ENCODE results near the gene NXPH1. TPM values are rescaled to one million over a fixed set of nuclear protein-coding genes. Genes with fewer than 3 reads are reported as not detected.

The NXPH1 gene
- total and polyA plus RNA-seq, 5 donors = not detected

DNA sequence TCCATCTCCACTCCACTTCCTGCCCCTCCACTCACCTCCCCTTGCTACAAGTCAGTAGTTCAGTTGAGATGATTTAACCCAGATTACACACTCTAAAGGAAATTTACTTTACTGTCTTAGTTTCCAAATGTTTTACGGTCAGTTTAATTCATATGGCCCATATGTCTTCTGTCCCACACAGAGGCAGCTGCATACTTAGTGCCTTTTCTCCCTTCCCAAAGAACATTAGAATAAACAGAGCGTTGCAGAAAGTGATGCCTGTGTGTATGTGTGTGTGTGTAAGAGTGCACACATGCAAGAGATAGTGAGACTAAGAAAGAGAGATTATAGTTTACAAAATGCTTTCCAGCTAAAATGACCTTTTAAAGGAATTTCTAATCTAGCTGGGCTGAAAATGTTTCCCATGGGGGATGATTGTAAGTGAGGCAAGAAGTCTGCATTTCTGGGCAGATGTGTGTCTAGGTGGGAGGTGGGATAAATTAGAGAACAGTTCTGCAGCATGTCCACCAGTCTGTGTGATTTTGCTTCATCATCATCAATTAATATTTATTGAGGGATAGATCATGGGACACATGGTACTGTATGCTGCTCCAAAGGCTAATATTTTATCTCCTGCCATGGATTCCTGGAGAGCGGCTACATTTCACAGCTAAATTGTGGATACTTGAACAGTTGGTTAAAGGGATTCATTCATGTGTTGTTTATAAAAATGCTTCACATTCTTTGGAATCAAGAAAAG, 81.5 kb downstream of the NXPH1 start:
- no peaks in the 10 kb centered on the region for H3K27me3 ChIP-seq (ENCODE audit: control insufficient read depth, insufficient read depth)
- ATAC-seq (no peak), DNase-seq (no peak)
- H3K27ac ChIP-seq (ENCODE audit: low read length) = no peak overlapping the region
- intact Hi-C loops (cut with DNase I) = no loop called here
- 29% methylated on average over 3 of the region's 3 CpGs for WGBS
- H3K4me3 ChIP-seq (ENCODE audit: low read length) = no peak overlapping the region
- no peaks in the 10 kb centered on the region for H3K9me3 ChIP-seq (ENCODE audit: control insufficient read depth, low read length)
- H3K4me1 ChIP-seq (ENCODE audit: control insufficient read depth, insufficient read depth, low read length) = no peaks in the 10 kb centered on the region

DNA sequence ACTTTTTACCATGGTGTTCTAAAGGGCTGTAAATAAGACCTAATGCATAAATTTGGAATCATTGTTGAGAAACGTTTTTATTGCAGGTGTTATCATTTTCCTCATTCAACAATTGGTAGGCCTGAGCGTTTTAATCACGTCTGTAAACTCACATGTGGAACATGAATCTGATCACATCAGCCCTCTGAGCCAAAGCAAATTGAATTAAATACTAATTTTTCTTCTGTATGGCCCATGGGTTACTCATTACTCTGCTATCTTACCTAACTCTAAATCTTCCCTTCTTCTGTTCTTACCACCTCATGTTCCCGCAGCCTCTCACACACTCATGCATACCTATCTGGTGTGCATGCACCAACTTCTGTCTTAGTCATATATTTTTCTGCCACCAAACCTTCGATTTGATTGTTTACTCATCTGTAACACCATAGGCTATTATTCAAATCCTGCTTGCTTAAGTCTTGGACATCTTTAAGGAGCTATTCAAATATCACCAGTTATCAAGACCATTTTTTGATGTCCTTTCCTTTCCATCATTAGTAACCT, 82.3 kb downstream of the NXPH1 start:
- intact Hi-C loops (cut with DNase I) = no loop called here
- WGBS = 66% methylated on average over 5 of the region's 5 CpGs
- Histone ChIP-seq H3K9me3 (ENCODE audit: control insufficient read depth, low read length) (no peaks in the 10 kb centered on the region), H3K27ac (ENCODE audit: low read length) (no peak overlapping the region), H3K27me3 (ENCODE audit: control insufficient read depth, insufficient read depth) (no peaks in the 10 kb centered on the region), H3K4me1 (ENCODE audit: control insufficient read depth, insufficient read depth, low read length) (no peaks in the 10 kb centered on the region), H3K4me3 (ENCODE audit: low read length) (no peak overlapping the region)
- no peak for DNase-seq
- ATAC-seq = no peak

DNA sequence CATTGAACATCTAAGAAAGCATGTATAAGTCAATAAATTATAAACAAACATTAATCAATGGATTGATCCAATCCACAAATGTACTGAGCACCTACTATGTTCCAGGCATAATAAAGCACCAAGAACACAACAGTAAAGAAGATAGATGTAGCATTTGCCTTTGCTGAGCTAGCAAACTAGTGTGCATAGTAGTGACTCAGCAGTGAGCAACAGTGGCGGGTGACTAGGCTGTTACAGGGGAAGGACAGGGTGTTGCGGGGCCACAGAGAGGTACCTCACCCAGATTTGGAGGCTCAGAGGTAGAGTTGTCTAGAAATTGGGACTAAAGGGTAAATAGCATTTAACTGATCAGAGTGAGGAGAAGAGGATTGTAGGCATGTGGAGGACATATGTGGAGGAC, 83.6 kb downstream of the NXPH1 start:
- intact Hi-C loops (cut with DNase I) = no loop called here
- ATAC-seq (no peak), DNase-seq (no peak)
- H3K27me3 ChIP-seq (ENCODE audit: control insufficient read depth, insufficient read depth) = no peaks in the 10 kb centered on the region
- H3K9me3 ChIP-seq (ENCODE audit: control insufficient read depth, low read length) = no peaks in the 10 kb centered on the region
- 92% methylated on average over 2 of the region's 2 CpGs for WGBS
- no peak overlapping the region for H3K27ac ChIP-seq (ENCODE audit: low read length)
- H3K4me1 ChIP-seq (ENCODE audit: control insufficient read depth, insufficient read depth, low read length) = no peaks in the 10 kb centered on the region
- H3K4me3 ChIP-seq (ENCODE audit: low read length) = no peak overlapping the region

DNA sequence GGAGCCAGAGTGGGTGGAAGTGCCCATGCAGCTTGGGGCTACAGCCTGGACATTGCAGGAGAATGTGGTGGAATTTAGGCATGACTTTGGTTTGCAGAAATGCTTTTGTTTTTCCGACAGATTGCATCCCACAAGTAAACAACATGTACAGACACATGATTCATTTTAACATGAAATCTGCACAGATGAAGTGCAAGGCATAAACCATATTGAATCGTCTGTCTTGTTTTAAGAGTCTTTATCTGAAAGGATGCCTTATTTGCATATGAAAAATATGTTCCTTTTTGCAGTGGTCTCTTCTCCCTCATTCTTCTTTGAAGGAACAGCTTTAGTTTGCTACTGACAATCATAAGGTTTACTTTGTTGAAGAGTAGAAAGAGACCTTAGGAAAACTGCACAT, 94.9 kb downstream of the NXPH1 start:
- intact Hi-C loops (cut with DNase I) = no loop called here
- ATAC-seq = no peak
- H3K9me3 ChIP-seq (ENCODE audit: control insufficient read depth, low read length) = no peaks in the 10 kb centered on the region
- WGBS = 68% methylated on average over 2 of the region's 2 CpGs
- H3K4me1 ChIP-seq (ENCODE audit: control insufficient read depth, insufficient read depth, low read length) = no peaks in the 10 kb centered on the region
- no peaks in the 10 kb centered on the region for H3K27me3 ChIP-seq (ENCODE audit: control insufficient read depth, insufficient read depth)
- DNase-seq = no peak
- H3K4me3 ChIP-seq (ENCODE audit: low read length) = no peak overlapping the region
- no peak overlapping the region for H3K27ac ChIP-seq (ENCODE audit: low read length)

DNA sequence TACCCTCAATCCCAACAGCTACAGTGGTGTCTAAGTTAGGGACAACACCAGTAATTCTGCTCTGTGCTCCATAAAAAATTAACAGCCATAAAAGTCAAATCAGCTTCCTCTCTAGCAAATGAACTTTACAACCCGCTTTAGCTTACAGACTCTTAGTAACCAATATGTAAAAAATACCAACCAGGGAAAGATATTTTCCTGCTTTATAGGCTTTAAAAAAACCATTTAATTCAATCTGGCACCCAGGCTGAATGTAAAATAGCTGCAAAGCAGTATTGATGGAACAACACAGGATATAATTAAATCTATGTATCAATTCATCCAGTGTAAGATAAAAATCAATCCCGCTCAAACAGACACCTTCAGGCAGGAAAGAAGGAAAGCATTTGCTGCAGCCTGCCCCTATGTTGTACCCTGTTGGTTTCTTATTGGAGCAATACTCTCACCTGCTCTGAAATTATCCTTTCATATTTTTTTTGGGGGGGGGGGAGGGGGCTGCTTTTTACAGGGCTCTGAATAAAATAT, 98.6 kb downstream of the NXPH1 start:
- no peaks in the 10 kb centered on the region for H3K27me3 ChIP-seq (ENCODE audit: control insufficient read depth, insufficient read depth)
- DNase-seq (no peak), ATAC-seq (no peak)
- H3K4me1 ChIP-seq (ENCODE audit: control insufficient read depth, insufficient read depth, low read length) = no peaks in the 10 kb centered on the region
- no peak overlapping the region for H3K27ac ChIP-seq (ENCODE audit: low read length)
- no peak overlapping the region for H3K4me3 ChIP-seq (ENCODE audit: low read length)
- WGBS = 82% methylated on average over 2 of the region's 2 CpGs
- H3K9me3 ChIP-seq (ENCODE audit: control insufficient read depth, low read length) = no peaks in the 10 kb centered on the region
- intact Hi-C loops (cut with DNase I) = loop anchor here in 1 of 4 donors (10.0 kb wide), 1 partner anchor 93 kb away; no protein-coding TSS in a partner anchor

DNA sequence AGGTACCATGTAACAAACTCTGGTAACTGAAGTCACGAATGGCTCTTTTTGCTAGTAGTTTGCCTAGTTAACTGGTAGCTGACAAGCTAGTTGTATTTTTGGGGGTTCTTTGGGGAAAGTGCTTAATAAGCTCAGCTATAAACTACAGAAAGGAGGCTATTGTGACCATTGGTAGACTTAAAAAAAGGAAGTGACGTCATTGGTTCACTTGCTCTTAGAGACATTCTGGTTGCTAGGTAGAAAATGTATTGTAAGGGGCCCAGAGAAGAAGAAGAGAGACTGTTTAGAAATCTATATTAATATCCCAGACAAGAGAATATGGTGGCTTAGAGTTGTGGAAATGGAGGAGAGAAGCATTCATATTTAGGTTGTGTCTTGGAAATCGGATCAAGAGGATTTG, 103.0 kb downstream of the NXPH1 start:
- no peaks in the 10 kb centered on the region for H3K4me1 ChIP-seq (ENCODE audit: control insufficient read depth, insufficient read depth, low read length)
- no peaks in the 10 kb centered on the region for H3K27me3 ChIP-seq (ENCODE audit: control insufficient read depth, insufficient read depth)
- ATAC-seq = no peak
- no peak overlapping the region for H3K4me3 ChIP-seq (ENCODE audit: low read length)
- DNase-seq = no peak
- H3K9me3 ChIP-seq (ENCODE audit: control insufficient read depth, low read length) = no peaks in the 10 kb centered on the region
- intact Hi-C loops (cut with DNase I) = loop anchor here in 1 of 4 donors (10.0 kb wide), 1 partner anchor 88 kb away; no protein-coding TSS in a partner anchor
- no peak overlapping the region for H3K27ac ChIP-seq (ENCODE audit: low read length)
- 84% methylated on average over 3 of the region's 3 CpGs for WGBS

DNA sequence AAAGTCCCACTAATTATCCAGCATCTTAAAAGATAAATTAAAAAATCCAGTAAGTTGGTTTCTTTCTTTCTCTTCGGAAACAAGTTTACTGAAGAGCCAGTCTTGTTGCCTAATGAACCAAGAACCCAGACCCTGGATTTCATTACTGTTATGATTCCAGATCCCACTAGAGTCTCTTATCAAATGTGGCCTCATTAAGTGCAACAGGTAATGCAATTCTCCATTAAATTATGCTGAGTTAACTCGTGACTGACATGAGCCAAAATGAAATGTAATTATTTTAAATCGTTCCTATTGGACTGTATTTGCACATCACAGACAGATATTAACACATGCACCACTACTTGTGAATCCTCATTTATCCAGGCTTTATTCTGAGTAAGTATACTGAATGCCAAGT, 115.6 kb downstream of the NXPH1 start:
- no peaks in the 10 kb centered on the region for H3K27me3 ChIP-seq (ENCODE audit: control insufficient read depth, insufficient read depth)
- H3K27ac ChIP-seq (ENCODE audit: low read length) = no peak overlapping the region
- WGBS = 78% methylated on average over 3 of the region's 3 CpGs
- no peaks in the 10 kb centered on the region for H3K4me1 ChIP-seq (ENCODE audit: control insufficient read depth, insufficient read depth, low read length)
- ATAC-seq (no peak), DNase-seq (no peak)
- H3K9me3 ChIP-seq (ENCODE audit: control insufficient read depth, low read length) = no peaks in the 10 kb centered on the region
- intact Hi-C loops (cut with DNase I) = no loop called here
- H3K4me3 ChIP-seq (ENCODE audit: low read length) = no peak overlapping the region

DNA sequence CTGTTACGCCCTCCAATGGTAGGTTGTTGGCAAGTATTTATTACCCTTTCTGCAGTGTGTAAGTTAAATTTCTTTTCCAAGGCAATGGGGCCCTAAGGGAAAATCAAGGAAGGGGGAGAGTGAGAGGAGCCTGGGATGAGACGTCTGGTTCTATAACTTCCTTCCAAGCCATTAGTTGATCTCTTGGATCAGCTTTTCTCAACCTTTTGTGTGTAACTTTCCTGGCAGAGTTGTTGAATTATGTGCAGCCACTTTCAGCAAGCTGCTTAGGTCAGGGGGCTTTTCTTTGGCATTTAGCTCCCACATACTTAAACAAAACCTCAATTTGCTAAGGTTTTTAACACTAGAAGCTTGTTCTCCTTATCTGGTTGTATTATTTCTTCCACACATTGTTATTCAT, 127.1 kb downstream of the NXPH1 start:
- 64% methylated on average over 2 of the region's 2 CpGs for WGBS
- H3K9me3 ChIP-seq (ENCODE audit: control insufficient read depth, low read length) = no peaks in the 10 kb centered on the region
- intact Hi-C loops (cut with DNase I) = no loop called here
- H3K27me3 ChIP-seq (ENCODE audit: control insufficient read depth, insufficient read depth) = no peaks in the 10 kb centered on the region
- H3K4me3 ChIP-seq (ENCODE audit: low read length) = no peak overlapping the region
- H3K27ac ChIP-seq (ENCODE audit: low read length) = no peak overlapping the region
- no peaks in the 10 kb centered on the region for H3K4me1 ChIP-seq (ENCODE audit: control insufficient read depth, insufficient read depth, low read length)
- ATAC-seq (no peak), DNase-seq (no peak)

DNA sequence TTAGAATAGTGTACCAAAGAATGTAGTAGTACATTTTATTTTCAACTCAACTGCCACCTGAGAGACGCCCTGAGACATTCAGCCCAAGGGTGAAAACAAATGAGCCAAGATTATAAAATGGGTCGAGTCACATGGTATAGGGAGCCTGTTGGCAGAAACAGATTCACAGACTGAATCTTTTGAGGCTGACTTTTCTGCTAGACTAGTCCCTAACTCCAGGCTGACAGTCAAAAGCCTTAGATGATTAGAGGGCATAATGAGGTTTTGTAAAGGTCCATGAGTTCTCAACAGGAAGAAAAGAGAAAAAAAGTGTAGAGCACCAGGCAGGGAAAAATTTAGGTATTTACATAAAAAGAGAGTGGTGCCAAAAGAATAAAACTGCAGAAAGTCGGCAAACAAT, 128.0 kb downstream of the NXPH1 start:
- H3K9me3 ChIP-seq (ENCODE audit: control insufficient read depth, low read length) = no peaks in the 10 kb centered on the region
- no peak overlapping the region for H3K4me3 ChIP-seq (ENCODE audit: low read length)
- H3K27ac ChIP-seq (ENCODE audit: low read length) = no peak overlapping the region
- WGBS = 66% methylated on average over 3 of the region's 3 CpGs
- H3K4me1 ChIP-seq (ENCODE audit: control insufficient read depth, insufficient read depth, low read length) = no peaks in the 10 kb centered on the region
- ATAC-seq = no peak
- intact Hi-C loops (cut with DNase I) = no loop called here
- no peak for DNase-seq
- no peaks in the 10 kb centered on the region for H3K27me3 ChIP-seq (ENCODE audit: control insufficient read depth, insufficient read depth)

DNA sequence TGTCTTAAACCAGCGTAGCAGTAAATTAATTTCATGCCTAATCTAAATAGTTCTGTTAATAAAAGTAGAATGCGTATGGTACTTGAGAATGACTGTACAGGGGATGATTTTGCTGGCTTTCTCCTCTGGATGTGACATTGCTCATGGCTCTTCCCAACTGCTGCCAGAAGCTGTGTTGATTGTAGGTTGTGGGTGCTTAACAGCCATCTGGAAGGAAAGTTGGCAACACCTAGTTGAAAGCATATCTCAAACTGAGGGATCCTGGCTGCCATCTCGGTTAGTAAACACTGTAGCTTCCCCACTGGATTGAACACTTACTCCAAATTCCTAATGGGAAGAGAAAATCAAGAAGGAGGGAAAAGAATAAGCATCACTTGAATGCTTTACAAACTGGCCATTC, 130.9 kb downstream of the NXPH1 start:
- Histone ChIP-seq H3K27ac (ENCODE audit: low read length) (no peak overlapping the region), H3K4me3 (ENCODE audit: low read length) (no peak overlapping the region), H3K4me1 (ENCODE audit: control insufficient read depth, insufficient read depth, low read length) (no peaks in the 10 kb centered on the region), H3K9me3 (ENCODE audit: control insufficient read depth, low read length) (no peaks in the 10 kb centered on the region), H3K27me3 (ENCODE audit: control insufficient read depth, insufficient read depth) (no peaks in the 10 kb centered on the region)
- WGBS = 69% methylated on average over 3 of the region's 3 CpGs
- no peak for DNase-seq
- intact Hi-C loops (cut with DNase I) = no loop called here
- no peak for ATAC-seq

DNA sequence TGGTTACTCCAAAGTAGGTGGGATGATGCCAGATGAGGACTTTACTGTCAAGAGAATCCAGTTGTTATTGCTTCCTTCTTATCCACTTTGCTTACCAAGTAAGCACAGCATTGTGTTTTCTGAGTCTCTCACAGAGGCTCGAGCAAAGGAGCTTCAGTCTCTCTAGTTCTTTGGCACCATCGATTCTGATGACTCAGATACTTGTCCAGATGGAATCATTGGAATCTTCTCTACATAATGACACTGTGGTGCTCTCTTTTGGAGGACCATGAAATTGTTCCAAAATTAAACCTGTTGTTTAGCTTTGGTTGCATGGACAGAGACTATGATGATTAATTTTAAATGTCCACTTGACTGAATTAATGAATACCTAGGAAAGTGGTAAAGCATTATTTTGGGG, 132.6 kb downstream of the NXPH1 start:
- no peak overlapping the region for H3K27ac ChIP-seq (ENCODE audit: low read length)
- WGBS = 69% methylated on average over 2 of the region's 2 CpGs
- DNase-seq = no peak
- no peaks in the 10 kb centered on the region for H3K9me3 ChIP-seq (ENCODE audit: control insufficient read depth, low read length)
- H3K27me3 ChIP-seq (ENCODE audit: control insufficient read depth, insufficient read depth) = no peaks in the 10 kb centered on the region
- H3K4me3 ChIP-seq (ENCODE audit: low read length) = no peak overlapping the region
- no peak for ATAC-seq
- intact Hi-C loops (cut with DNase I) = no loop called here
- H3K4me1 ChIP-seq (ENCODE audit: control insufficient read depth, insufficient read depth, low read length) = no peaks in the 10 kb centered on the region

Measured in right cardiac atrium (tissue), 5 donors.